ENCODE results near the gene IZUMO4.
A peak's percentile ranks its signal among the peaks of the same experiment; 100 is the strongest.

IZUMO4 gene

GRCh38 chr19:2096034-2096479, 658 bp upstream of the IZUMO4 start, which contains the start of gene MOB3A:
MOB3A (minus strand) TSS chr19:2096326; CDS start chr19:2078560, 17,766 bp downstream.
- H3K4me1 Mint-ChIP-seq: peaks cover 37% of the 10 kb centered on the region
- H3K9me3 Mint-ChIP-seq: no peaks in the 10 kb centered on the region
- peak within 1 kb of the TSS; percentile 98 for H3K4me3 Mint-ChIP-seq
- DNase-seq (ENCODE audit: low spot score in 2 of 2): no peak
- H3K36me3 Mint-ChIP-seq (ENCODE audit: insufficient read depth): peaks cover 30% of the 10 kb centered on the region
- ATAC-seq (replicated peaks; ENCODE audit: extremely low read depth, poor library complexity, severe bottlenecking): peak; percentile 59
- peak within 1 kb of the TSS; percentile 95 for H3K27ac Mint-ChIP-seq (ENCODE audit: low read depth)
- H3K27me3 Mint-ChIP-seq: no peaks in the 10 kb centered on the region

GRCh38 chr19:2097203-2097885, 629 bp downstream of the IZUMO4 start:
- Mint-ChIP-seq H3K27ac (ENCODE audit: low read depth) (peak overlapping the region; percentile 55), H3K27me3 (no peaks in the 10 kb centered on the region), H3K4me1 (peaks cover 37% of the 10 kb centered on the region), H3K9me3 (no peaks in the 10 kb centered on the region), H3K4me3 (peak overlapping the region; percentile 98), H3K36me3 (ENCODE audit: insufficient read depth) (peaks cover 30% of the 10 kb centered on the region)
- no peak for ATAC-seq (replicated peaks; ENCODE audit: extremely low read depth, poor library complexity, severe bottlenecking)
- no peak for DNase-seq (ENCODE audit: low spot score in 2 of 2)

- Mint-ChIP-seq H3K27me3 (no peaks in the 10 kb centered on the region), H3K4me1 (peaks cover 37% of the 10 kb centered on the region), H3K36me3 (ENCODE audit: insufficient read depth) (peaks cover 27% of the 10 kb centered on the region), H3K9me3 (no peaks in the 10 kb centered on the region), H3K27ac (ENCODE audit: low read depth) (no peak overlapping the region), H3K4me3 (no peak overlapping the region)
- ATAC-seq (replicated peaks; ENCODE audit: extremely low read depth, poor library complexity, severe bottlenecking) (no peak), DNase-seq (ENCODE audit: low spot score in 2 of 2) (no peak)
Observed at GRCh38 chr19:2097886-2098327, 1.2 kb downstream of the IZUMO4 start.

GRCh38 chr19:2099054-2099501, 2.4 kb downstream of the IZUMO4 start:
- H3K27ac Mint-ChIP-seq (ENCODE audit: low read depth): no peak overlapping the region

GRCh38 chr19:2099937-2100718, 3.4 kb downstream of the IZUMO4 start:
- H3K27me3 Mint-ChIP-seq: no peaks in the 10 kb centered on the region
- no peak overlapping the region for H3K27ac Mint-ChIP-seq (ENCODE audit: low read depth)
- H3K4me1 Mint-ChIP-seq: peaks cover 18% of the 10 kb centered on the region
- peaks cover 20% of the 10 kb centered on the region for H3K36me3 Mint-ChIP-seq (ENCODE audit: insufficient read depth)
- DNase-seq (ENCODE audit: low spot score in 2 of 2) (no peak), ATAC-seq (replicated peaks; ENCODE audit: extremely low read depth, poor library complexity, severe bottlenecking) (no peak)
- H3K9me3 Mint-ChIP-seq: no peaks in the 10 kb centered on the region
- H3K4me3 Mint-ChIP-seq: no peak overlapping the region

More at GRCh38 chr19:2099054-2099501, 2.4 kb downstream of the IZUMO4 start:
- no peaks in the 10 kb centered on the region for H3K9me3 Mint-ChIP-seq
- H3K36me3 Mint-ChIP-seq (ENCODE audit: insufficient read depth): peaks cover 26% of the 10 kb centered on the region
- peaks cover 28% of the 10 kb centered on the region for H3K4me1 Mint-ChIP-seq
- DNase-seq (ENCODE audit: low spot score in 2 of 2) (no peak), ATAC-seq (replicated peaks; ENCODE audit: extremely low read depth, poor library complexity, severe bottlenecking) (no peak)
- H3K4me3 Mint-ChIP-seq: no peak overlapping the region
- H3K27me3 Mint-ChIP-seq: no peaks in the 10 kb centered on the region

GRCh38 chr19:2100719-2101061, 4.0 kb downstream of the IZUMO4 start:
- no peaks in the 10 kb centered on the region for H3K9me3 Mint-ChIP-seq
- no peak overlapping the region for H3K27ac Mint-ChIP-seq (ENCODE audit: low read depth)
- H3K36me3 Mint-ChIP-seq (ENCODE audit: insufficient read depth): peaks cover 17% of the 10 kb centered on the region
- H3K4me1 Mint-ChIP-seq: peaks cover 12% of the 10 kb centered on the region
- ATAC-seq (replicated peaks; ENCODE audit: extremely low read depth, poor library complexity, severe bottlenecking) (no peak), DNase-seq (ENCODE audit: low spot score in 2 of 2) (no peak)
- no peaks in the 10 kb centered on the region for H3K27me3 Mint-ChIP-seq
- no peak overlapping the region for H3K4me3 Mint-ChIP-seq

GRCh38 chr19:2101417-2102335, 5.0 kb downstream of the IZUMO4 start:
- Mint-ChIP-seq H3K27ac (ENCODE audit: low read depth) (no peak overlapping the region), H3K9me3 (no peaks in the 10 kb centered on the region), H3K36me3 (ENCODE audit: insufficient read depth) (peaks cover 13% of the 10 kb centered on the region), H3K4me3 (no peak overlapping the region), H3K4me1 (peaks cover 12% of the 10 kb centered on the region), H3K27me3 (no peaks in the 10 kb centered on the region)
- DNase-seq (ENCODE audit: low spot score in 2 of 2) (no peak), ATAC-seq (replicated peaks; ENCODE audit: extremely low read depth, poor library complexity, severe bottlenecking) (no peak)

- DNase-seq (ENCODE audit: low spot score in 2 of 2) (no peak), ATAC-seq (replicated peaks; ENCODE audit: extremely low read depth, poor library complexity, severe bottlenecking) (no peak)
- Mint-ChIP-seq H3K27me3 (no peaks in the 10 kb centered on the region), H3K4me3 (no peak overlapping the region), H3K36me3 (ENCODE audit: insufficient read depth) (peaks cover 20% of the 10 kb centered on the region), H3K9me3 (no peaks in the 10 kb centered on the region), H3K4me1 (peaks cover 6% of the 10 kb centered on the region), H3K27ac (ENCODE audit: low read depth) (no peak overlapping the region)
Observed at GRCh38 chr19:2103045-2103707, 6.5 kb downstream of the IZUMO4 start.

- Mint-ChIP-seq H3K27ac (ENCODE audit: low read depth) (no peak overlapping the region), H3K27me3 (no peaks in the 10 kb centered on the region), H3K36me3 (ENCODE audit: insufficient read depth) (peaks cover 31% of the 10 kb centered on the region), H3K4me1 (peaks cover 17% of the 10 kb centered on the region), H3K4me3 (no peak overlapping the region), H3K9me3 (no peaks in the 10 kb centered on the region)
- no peak for ATAC-seq (replicated peaks; ENCODE audit: extremely low read depth, poor library complexity, severe bottlenecking)
- DNase-seq (ENCODE audit: low spot score in 2 of 2): no peak
Observed at GRCh38 chr19:2108251-2109016, 11.7 kb downstream of the IZUMO4 start.

- Mint-ChIP-seq H3K4me1 (peaks cover 23% of the 10 kb centered on the region), H3K27me3 (no peaks in the 10 kb centered on the region), H3K4me3 (no peak overlapping the region), H3K9me3 (no peaks in the 10 kb centered on the region), H3K36me3 (ENCODE audit: insufficient read depth) (peaks cover 33% of the 10 kb centered on the region), H3K27ac (ENCODE audit: low read depth) (no peak overlapping the region)
- ATAC-seq (replicated peaks; ENCODE audit: extremely low read depth, poor library complexity, severe bottlenecking): no peak
- DNase-seq (ENCODE audit: low spot score in 2 of 2): no peak
Observed at GRCh38 chr19:2109046-2109864, 12.5 kb downstream of the IZUMO4 start.

- no peak for ATAC-seq (replicated peaks; ENCODE audit: extremely low read depth, poor library complexity, severe bottlenecking)
- Mint-ChIP-seq H3K4me3 (no peak overlapping the region), H3K9me3 (no peaks in the 10 kb centered on the region)
Observed at GRCh38 chr19:2110822-2111221, 14.1 kb downstream of the IZUMO4 start.

More at GRCh38 chr19:2110822-2111221, 14.1 kb downstream of the IZUMO4 start:
- H3K27ac Mint-ChIP-seq (ENCODE audit: low read depth): no peak overlapping the region
- peaks cover 42% of the 10 kb centered on the region for H3K36me3 Mint-ChIP-seq (ENCODE audit: insufficient read depth)
- H3K4me1 Mint-ChIP-seq: peaks cover 23% of the 10 kb centered on the region
- no peaks in the 10 kb centered on the region for H3K27me3 Mint-ChIP-seq
- DNase-seq (ENCODE audit: low spot score in 2 of 2): no peak
